Activated CD8-positive, alpha-beta memory T cell treated with anti-CD3 and anti-CD28 coated beads for 24 hours (primary cell): Measurements from ENCODE around the gene MAVS.

Experiments used
- DNase-seq: peaks from one replicate; pipeline ENCODE4 v3.0.0-alpha.2; 2020

The MAVS gene

GRCh38 chr20:3916364-3916763 is 69.7 kb downstream of the MAVS start:
- DNase-seq: no peak

GRCh38 chr20:3919352-3919751 is 72.7 kb downstream of the MAVS start:
- DNase-seq: no peak

GRCh38 chr20:3922223-3922982 is 75.8 kb downstream of the MAVS start:
- no peak for DNase-seq

GRCh38 chr20:3922983-3923339 is 76.3 kb downstream of the MAVS start:
- no peak for DNase-seq

- DNase-seq: no peak
These were observed 77.2 kb downstream of the MAVS start for GRCh38 chr20:3923818-3924217.

- no peak for DNase-seq
These were observed 77.9 kb downstream of the MAVS start for GRCh38 chr20:3924304-3925112.

- DNase-seq: no peak
These were observed 78.6 kb downstream of the MAVS start for GRCh38 chr20:3925113-3925695.
